Activated naive CD4-positive, alpha-beta T cell treated with anti-CD3 and anti-CD28 coated beads, Interleukin-2, amount 50 U/mL, for 72 hours (primary cell): ENCODE measurements around the gene ELL2. TPM values are rescaled to one million over a fixed set of nuclear protein-coding genes. Genes with fewer than 3 reads are reported as not detected.

Source experiments
- ATAC-seq, 2 donors: fragments of 150-1000 bp; cut with Tn5 transposase; 2 replicates each; pipeline ENCODE4 v1.10.0; 2021; ENCODE audit warnings: mild to moderate bottlenecking in 2 of 2, moderate library complexity in 2 of 2
- DNase-seq, 2 donors: peaks; one replicate each; pipeline ENCODE4 v3.0.0; 2021 to 2022; ENCODE audit warnings: low spot score in 2 of 2
- H3K27ac Mint-ChIP-seq, 2 donors: one replicate each; pipeline ENCODE4 v1.8.0; 2022; ENCODE audit warnings: mild to moderate bottlenecking in 2 of 2, mixed read lengths in 2 of 2
- H3K36me3 Mint-ChIP-seq, 2 donors: one replicate each; pipeline ENCODE4 v1.8.0; 2022; ENCODE audit warnings: mixed read lengths in 2 of 2
- H3K9me3 Mint-ChIP-seq, 2 donors: one replicate each; pipeline ENCODE4 v1.8.0; 2022; ENCODE audit warnings: mixed read lengths in 2 of 2
- total RNA-seq, 2 donors: library from RNA; stranded (reverse); gene quantifications; one replicate each; pipeline ENCODE4 v1.2.3, GENCODE V29; 2022

The ELL2 gene
- total RNA-seq, 2 donors from 2014 or later: 41.1 to 110 TPM

DNA sequence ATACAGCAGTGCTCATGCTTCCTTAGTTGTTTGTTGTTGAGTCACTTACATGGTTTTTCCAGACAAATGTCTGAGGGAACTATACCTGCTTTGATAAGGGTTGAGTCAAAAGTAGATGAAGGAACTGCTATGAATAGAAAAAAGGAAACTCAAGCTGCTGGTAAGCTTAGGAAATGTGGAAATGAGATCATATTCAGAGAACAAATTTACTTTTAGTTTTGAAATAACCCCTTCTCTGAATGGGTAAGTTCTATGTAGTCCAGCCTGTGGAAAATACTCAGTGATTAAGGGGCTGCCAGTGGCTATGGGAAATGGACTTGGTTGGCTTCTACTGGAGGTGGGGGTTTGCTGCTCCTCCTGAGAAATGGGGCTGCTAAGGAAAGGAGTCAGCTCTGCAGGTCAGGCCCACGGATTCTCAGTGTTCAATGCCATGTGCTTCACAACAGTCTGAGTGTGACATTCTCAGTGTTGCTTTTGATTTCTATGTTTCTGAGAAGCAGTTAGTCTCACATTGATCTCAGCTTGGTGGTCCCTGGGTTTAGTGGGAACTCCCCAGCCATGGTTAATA, 91.5 kb downstream of the ELL2 start:
- ATAC-seq (peak; percentile 82 to 83), DNase-seq (peak; percentile 36 to 64)
- peaks cover 4 to 13% of the 10 kb centered on the region in 2 donors for H3K36me3 Mint-ChIP-seq
- H3K9me3 Mint-ChIP-seq: peaks cover 0 to 16% of the 10 kb centered on the region in 2 donors
- peak overlapping the region; percentile 89 to 95 for H3K27ac Mint-ChIP-seq

DNA sequence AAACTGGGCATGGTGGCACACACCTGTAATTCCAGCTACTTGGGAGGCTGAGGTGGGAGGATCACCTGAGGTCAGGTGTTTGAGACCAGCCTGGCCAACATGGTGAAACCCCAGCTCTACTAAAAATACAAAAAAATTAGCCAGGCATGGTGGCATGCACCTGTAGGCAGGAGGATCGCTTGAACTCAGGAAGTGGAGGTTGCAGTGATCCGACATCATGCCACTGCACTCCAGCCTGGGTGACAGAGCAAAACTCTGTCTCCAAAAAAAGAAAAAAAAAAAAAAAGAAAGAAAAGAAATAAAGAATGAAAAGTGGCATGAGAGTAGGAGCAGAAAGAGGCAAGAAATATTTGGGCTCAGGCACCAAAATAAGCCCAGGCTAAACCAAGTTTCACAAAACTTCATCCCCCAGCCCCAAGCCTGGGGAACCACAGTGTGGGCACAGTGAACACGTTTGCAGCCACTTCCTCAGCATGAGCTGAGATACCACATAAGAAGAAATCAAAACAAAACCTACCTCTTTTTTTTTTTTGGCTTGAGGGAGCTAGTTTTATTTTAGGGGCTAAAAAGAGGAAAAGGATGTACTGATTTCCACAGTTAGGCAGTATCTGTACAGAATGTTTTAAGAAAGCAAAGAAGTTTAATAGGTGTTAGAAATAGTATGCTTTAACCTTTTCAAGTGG, 92.3 kb downstream of the ELL2 start:
- DNase-seq: peak in 1 of 2 donors; percentile 63
- peaks cover 4 to 13% of the 10 kb centered on the region in 2 donors for H3K36me3 Mint-ChIP-seq
- ATAC-seq: peak; percentile 59 to 60
- H3K9me3 Mint-ChIP-seq: peaks cover 0 to 16% of the 10 kb centered on the region in 2 donors
- peak overlapping the region; percentile 88 to 89 for H3K27ac Mint-ChIP-seq

DNA sequence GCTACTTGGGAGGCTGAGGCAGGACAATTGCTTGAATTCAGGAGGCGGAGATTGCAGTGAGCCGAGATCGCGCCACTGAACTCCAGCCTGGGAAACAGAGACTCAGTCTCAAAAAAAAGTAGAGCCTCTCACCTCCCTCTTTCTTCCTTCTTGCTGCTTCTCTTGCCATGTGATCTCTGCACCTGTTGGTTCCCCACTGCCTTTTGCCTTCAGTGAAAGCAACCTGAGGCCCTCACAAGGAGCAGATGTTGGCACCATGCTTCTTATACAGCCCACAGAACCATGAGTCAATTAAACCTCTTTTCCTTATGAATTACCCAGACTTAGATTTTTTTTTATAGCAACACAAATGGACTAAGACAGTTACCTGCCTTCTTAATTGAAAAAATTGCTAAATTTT, 93.5 kb downstream of the ELL2 start:
- DNase-seq (no peak), ATAC-seq (no peak)
- H3K27ac Mint-ChIP-seq: peak overlapping the region in 1 of 2 donors; percentile 89
- peaks cover 0 to 16% of the 10 kb centered on the region in 2 donors for H3K9me3 Mint-ChIP-seq
- H3K36me3 Mint-ChIP-seq: peaks cover 4 to 13% of the 10 kb centered on the region in 2 donors

DNA sequence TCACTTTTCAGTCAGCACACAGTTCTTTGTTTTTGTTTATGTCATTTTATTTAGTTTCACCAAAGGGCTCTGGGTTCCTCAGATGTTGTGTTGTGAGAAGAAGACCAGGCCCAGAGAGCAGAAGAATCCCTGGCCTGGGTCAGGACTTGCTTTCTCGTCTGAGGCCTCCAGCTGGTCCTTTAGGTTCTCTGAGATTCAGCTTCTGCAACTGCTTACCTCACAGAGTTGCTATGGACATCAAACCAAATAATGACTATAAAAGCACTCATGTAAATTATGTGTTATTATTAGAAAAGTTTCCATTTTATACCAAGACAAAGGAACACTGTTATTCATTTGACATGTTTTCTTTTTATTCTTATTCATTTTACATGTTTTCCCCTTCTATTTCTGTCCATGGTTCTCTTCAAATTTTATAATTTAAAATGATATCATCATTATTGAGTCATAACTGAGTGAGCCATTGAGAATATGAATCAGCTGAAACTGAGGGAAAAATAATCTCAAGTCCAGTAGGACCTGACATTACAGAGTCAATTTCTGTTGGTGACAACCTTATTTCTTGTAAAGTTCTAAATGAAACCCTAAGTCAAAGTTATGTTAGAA, 95.1 kb downstream of the ELL2 start:
- Mint-ChIP-seq H3K9me3 (peaks cover 0 to 16% of the 10 kb centered on the region in 2 donors), H3K27ac (peak overlapping the region in 1 of 2 donors; percentile 75), H3K36me3 (peaks cover 4 to 13% of the 10 kb centered on the region in 2 donors)
- no peak for DNase-seq
- ATAC-seq: no peak

DNA sequence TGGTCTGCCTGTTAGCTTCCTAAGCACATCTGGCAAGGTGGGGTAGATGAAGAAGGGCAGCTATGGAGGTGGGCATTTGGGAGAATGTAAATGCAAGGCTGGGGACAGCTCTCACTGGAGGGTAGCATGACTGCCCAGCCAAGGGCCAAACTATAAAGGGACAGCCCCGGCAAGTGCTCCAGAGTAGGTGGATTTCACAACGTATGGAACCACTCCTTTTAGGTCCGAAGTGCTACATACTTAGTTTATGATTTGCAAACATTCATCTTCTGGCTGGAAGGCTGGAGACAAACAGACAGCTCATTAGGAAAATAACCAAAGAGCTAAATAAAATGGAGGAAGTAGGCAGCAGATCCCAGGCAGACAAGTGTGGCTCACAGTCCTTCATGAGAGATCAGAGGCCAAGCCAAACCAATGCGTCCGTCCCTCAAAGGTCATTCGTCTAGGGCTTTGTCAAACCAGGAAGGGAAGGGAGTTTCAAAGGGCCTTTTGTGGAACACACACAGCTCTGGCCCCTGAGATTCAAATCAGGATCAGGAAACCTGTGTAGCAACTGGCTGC, 96.6 kb downstream of the ELL2 start:
- Mint-ChIP-seq H3K9me3 (peaks cover 0 to 16% of the 10 kb centered on the region in 2 donors), H3K36me3 (peaks cover 4 to 13% of the 10 kb centered on the region in 2 donors), H3K27ac (no peak overlapping the region)
- ATAC-seq: no peak
- DNase-seq: no peak

DNA sequence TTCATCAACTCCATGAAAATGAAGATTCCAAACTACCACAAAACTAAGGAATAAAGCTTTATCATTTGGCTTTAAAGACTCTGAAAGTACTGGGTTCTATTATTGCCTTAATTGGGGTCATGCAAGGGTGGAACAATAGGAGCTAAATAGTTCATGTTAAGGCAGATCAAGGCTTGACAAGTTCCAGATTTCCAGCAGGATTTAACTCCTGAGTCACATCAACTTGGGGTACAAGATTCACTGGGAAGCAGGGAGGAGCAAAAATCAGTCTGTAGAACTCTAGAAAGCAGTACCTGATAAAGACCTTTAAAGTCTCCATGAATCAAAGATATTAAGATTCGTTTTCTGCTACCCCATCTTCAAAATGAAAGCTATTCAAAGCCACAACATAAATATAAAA, 97.2 kb downstream of the ELL2 start:
- no peak for ATAC-seq
- Mint-ChIP-seq H3K9me3 (peaks cover 0 to 16% of the 10 kb centered on the region in 2 donors), H3K36me3 (peaks cover 4 to 13% of the 10 kb centered on the region in 2 donors), H3K27ac (no peak overlapping the region)
- no peak for DNase-seq

DNA sequence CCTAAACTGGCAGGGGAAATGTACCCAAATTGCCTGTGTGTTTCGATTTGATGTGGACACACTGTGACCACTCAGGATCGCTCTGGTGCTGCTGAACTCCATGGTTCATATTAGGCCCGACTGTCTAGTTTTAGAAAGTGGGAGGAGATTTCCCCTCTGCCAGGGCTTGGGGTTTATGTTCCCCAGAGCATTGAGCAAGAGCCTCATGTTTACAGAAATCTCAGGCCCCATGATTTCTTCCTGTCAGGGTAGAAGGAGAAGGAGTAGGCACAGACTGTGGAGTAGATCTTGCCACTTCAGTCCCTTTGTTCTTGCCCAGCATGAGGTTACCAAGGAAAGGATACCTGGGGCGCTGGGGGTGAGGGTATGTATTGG, 98.3 kb downstream of the ELL2 start:
- peaks cover 3 to 10% of the 10 kb centered on the region in 2 donors for H3K36me3 Mint-ChIP-seq
- DNase-seq (no peak), ATAC-seq (no peak)
- H3K27ac Mint-ChIP-seq: peak overlapping the region in 1 of 2 donors; percentile 93
- peaks cover 0 to 11% of the 10 kb centered on the region in 2 donors for H3K9me3 Mint-ChIP-seq

DNA sequence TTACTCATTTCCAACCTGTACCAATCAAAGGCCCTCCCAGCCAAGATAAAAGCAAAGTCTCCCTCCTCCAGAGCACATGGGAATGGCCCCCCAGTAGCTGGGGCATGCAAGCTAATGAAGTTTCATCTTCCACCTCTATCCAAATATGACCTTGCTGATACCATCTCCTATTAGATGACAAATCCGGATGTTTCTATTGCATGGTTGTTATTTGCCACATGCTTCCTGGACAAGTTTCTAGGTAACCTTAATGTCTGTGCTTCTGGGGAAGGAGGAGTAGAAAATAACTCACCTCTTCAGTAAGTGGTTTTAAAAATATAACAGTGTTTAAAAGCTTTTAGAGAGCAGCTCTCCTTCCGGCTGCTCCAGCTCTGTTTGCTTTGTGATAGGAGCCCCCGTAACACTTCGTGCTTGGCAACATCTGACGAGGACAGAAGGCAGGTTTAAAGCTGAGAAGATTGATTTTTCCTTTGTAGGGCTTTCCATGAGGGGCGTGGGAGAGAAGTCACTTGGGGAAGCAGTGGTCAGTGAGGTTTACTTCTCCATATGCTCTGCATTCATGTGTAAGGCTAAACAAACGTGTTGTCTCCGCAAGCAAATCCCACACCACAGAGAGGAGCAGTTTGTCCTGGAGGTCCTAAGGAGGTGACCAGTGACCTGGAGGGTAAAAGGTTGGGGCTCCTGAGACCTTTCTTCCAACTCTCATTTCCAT, 98.8 kb downstream of the ELL2 start:
- peaks cover 0 to 4% of the 10 kb centered on the region in 2 donors for H3K36me3 Mint-ChIP-seq
- ATAC-seq: no peak
- DNase-seq: no peak
- peak overlapping the region; percentile 50 to 93 for H3K27ac Mint-ChIP-seq
- H3K9me3 Mint-ChIP-seq: peaks cover 0 to 7% of the 10 kb centered on the region in 2 donors

DNA sequence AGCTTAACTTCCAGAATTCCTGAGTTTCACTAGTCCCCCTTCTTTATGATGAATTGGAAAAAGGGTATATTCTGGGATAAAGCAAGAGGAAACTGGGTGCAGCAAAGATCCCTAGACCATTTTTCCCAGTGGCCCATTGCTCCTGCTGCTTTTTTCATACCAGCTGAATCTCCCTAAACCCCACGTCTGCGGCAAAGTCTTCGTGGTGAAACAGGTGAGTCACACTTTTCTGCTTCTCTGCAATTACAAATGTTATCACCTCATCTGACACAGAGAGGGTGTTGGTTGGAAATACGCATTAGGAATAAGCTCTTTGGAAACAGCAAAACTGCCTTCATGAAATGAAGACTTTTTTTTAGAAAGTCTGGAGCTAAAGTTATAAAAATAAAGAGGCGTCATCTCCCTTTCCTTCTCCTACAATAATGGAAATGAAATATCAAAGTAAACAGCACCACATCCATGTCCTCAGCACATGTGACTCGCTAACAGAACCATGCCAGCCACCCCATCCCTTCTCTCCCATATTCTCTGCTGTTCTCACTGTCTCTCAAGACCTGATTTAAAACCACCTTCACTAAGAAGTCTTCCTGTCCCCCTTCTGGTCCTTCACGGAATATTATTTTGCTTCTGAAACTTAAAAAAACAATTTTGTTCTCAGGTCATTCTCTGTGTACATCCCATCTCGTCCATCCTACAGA, 99.6 kb downstream of the ELL2 start:
- Mint-ChIP-seq H3K27ac (peak overlapping the region; percentile 50 to 93), H3K9me3 (peaks cover 0 to 4% of the 10 kb centered on the region in 2 donors), H3K36me3 (no peaks in the 10 kb centered on the region)
- DNase-seq: peak in 1 of 2 donors; percentile 29
- ATAC-seq: peak; percentile 21 to 38

DNA sequence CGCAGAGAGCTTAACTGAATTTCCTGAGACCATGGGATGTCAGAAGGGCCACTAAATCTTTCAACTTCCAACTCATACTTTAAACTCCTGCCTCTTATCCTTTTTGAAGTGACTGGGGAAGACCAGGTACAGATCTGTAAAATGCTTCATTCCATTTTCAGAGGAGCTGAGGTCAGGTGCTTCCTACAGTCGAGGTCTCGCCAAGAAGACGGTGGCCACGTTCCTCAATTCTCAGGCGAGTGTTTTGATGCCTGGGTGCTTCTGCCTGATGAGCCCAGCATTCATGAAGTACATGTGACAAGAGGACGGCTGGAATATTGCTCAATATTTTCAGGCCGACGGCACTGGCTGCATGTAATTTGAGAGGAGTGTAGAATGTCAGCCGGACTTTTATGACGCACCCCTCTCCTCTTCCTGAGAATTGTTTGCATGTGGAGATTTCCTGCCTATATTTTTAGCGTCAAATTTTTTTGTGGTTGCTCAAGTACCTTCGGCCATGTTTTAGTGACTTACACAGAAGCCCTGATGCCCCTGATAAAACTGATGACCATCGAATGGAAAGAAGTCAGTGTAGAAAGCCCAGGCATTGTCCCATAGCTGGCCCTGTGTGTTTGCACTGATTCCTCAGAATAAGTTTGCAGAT, 100.3 kb downstream of the ELL2 start:
- peak in 1 of 2 donors; percentile 3 for ATAC-seq
- no peaks in the 10 kb centered on the region for H3K9me3 Mint-ChIP-seq

DNA sequence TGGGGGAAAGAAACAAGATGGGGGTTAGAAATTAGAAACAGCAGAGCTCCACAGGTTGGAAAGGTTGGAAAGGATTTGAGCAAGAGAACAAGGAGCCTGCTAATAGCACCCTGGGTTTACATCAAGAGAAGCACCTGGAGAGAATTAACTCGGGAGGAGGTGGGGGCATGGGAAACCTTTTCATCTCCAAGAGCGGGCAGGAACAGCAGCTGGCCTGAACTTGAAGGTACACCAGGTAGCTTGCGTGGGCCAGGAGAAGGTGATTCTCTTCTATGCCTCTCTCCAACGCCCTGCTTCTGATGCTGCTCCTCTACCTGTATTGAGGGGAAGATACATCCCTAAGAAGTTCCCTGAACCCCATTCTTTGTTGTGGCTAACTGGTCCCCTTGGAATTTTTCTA, 102.0 kb downstream of the ELL2 start:
- DNase-seq: no peak
- peak overlapping the region; percentile 78 to 93 for H3K27ac Mint-ChIP-seq
- no peaks in the 10 kb centered on the region for H3K36me3 Mint-ChIP-seq
- no peak for ATAC-seq
- H3K9me3 Mint-ChIP-seq: no peaks in the 10 kb centered on the region

More for the DNA sequence above, 100.3 kb downstream of the ELL2 start:
- Mint-ChIP-seq H3K27ac (peak overlapping the region; percentile 85 to 93), H3K36me3 (no peaks in the 10 kb centered on the region)
- no peak for DNase-seq

DNA sequence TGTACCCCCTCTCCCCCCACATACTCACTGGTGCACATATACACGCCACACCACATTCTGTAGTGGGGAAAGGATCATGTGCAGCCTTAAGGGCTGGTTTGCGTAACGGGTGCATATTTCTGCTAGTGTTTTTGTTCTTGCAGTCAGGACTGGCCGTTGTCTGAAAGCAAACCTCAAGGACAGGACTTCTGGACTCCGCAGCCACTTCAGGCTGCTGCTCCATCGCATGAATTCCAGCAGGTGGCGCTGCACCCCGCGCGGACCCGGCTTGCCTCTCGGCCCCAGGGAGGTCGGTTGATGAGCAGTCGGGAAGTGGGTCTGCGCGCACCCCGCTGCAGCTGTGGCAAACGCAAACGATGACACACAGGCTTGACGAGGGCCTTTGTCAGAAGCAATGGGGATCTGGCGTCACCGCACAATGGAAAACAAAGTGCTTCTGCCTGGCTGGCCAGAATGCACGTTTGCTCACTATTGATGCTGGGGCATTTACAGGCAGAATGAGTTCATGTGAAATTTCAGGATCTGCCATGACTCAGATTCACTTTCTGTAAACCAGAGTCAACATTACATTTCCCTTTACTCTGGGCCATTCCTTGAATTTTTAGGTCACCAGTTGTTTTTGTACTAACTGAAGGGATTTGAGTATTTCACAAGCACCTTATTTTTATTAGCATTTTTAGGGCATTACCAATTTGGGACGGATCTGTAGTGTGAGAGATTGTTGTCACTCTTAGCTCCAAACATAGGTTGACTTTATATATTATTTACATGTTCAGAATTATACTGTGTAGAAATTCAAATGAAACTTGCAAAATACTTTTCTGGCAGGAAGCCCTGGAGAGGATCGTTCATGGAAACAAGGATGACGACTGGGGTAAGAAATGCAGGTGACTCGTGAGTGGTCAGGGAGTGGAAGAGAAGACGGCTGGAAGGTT, 102.7 kb downstream of the ELL2 start:
- H3K9me3 Mint-ChIP-seq: no peaks in the 10 kb centered on the region
- ATAC-seq (peak; percentile 97 to 98), DNase-seq (peak; percentile 93 to 95)
- peak overlapping the region; percentile 78 to 93 for H3K27ac Mint-ChIP-seq
- H3K36me3 Mint-ChIP-seq: no peaks in the 10 kb centered on the region

DNA sequence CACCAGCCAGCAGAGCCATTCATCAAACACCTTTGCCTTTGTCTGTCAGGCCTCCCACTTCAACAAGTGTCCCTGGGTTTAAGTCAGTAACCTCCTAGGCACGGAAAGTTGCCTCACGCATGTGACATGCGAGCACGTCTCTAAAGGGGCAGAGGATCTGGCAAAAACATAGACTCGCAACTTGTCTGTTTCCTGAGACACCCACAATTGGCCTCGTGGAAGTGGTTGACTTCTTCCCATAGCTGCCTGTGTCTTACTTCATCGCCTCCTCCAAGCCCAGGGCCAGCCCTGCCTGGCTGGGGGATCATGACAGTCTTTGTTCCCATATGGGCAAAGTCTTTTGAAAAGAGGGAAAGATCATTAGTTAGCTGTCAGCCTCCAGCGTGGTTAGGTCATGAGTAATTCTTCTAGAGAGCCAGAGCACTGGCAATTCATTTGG, 103.6 kb downstream of the ELL2 start:
- no peak for ATAC-seq

DNA sequence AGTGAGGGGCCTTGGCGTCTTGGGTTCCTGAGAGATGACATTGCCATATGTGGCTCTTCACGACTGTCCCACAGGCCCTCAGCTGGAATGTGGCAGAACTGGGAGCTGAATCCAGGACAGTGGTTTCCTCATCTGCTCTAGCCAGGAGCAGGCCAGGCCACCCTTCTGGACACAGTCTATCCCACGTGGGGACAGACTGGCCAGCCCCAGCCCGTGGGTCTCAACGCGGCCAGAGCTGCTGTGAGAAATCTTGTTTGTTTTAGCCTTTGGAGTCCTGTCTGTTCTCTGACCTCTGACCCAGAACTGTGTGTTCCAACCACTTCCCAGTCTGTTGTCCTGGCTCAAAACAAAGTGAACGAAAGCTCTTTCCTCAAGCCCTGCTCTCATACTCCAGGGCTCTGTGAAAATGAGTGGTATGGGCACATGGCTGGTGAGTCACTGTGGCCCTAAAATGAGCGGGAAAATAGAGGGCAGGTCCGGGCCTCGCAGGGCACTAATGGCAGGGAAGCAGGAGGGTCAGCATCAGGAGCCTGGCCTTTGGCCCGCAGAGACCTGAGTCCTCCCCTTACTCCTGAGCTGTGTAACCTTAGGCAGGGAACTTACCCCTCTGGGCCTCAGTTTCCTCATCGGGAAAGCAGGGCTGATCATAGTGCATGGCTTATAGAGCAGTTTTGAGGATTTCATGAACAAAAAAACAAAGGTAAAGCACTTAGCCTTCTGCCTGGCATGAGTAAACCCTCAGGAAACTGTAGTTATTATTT, 104.3 kb downstream of the ELL2 start:
- ATAC-seq (no peak), DNase-seq (no peak)
- Mint-ChIP-seq H3K27ac (no peak overlapping the region), H3K9me3 (no peaks in the 10 kb centered on the region), H3K36me3 (no peaks in the 10 kb centered on the region)

More for the DNA sequence above, 103.6 kb downstream of the ELL2 start:
- Mint-ChIP-seq H3K27ac (peak overlapping the region in 1 of 2 donors; percentile 93), H3K9me3 (no peaks in the 10 kb centered on the region), H3K36me3 (no peaks in the 10 kb centered on the region)
- no peak for DNase-seq
